MCF 10A (cell line): ENCODE data around the gene SHOX. TPM values are rescaled to one million over a fixed set of nuclear protein-coding genes. Genes with fewer than 3 reads are reported as not detected.
"Not testable (repeated sequence)": the region's sequence is repeated elsewhere in the genome, so short reads cannot be mapped to it uniquely, and the experiment has no call there.

ENCODE experiments used
- BruUV-seq: library from RNA; stranded (reverse); fragments of 400-500 nt; replicated peaks from 2 replicates; lab custom pipeline; 2021; lab: Mats Ljungman, UMichigan
- CTCF ChIA-PET: fragments of 300-600 bp; sonication (Branson Sonifier 250); formaldehyde crosslinking; extraction: SDS; loops from one replicate; lab custom pipeline; 2021; ENCODE audit warnings: antibody characterized with exemption, inconsistent platforms; lab: Yijun Ruan, JAX
- POLR2A ChIA-PET: fragments of 300-600, 350-650 bp; sonication (Branson Sonifier 250); formaldehyde crosslinking; extraction: SDS; loops from one replicate; lab custom pipeline; 2020; ENCODE audit warnings: antibody characterized with exemption, inconsistent platforms; lab: Yijun Ruan, JAX
- DNase-seq: peaks from one replicate; pipeline ENCODE4 v3.0.0-alpha.2; 2018; ENCODE audit not compliant: unreplicated experiment
- H3K27ac Mint-ChIP-seq: one replicate; pipeline ENCODE4 v1.8.0; 2022; ENCODE audit warnings: mild to moderate bottlenecking, low read depth, mixed read lengths; ENCODE audit not compliant: unreplicated experiment
- H3K27me3 Mint-ChIP-seq: one replicate; pipeline ENCODE4 v1.8.0; 2022; ENCODE audit warnings: mixed read lengths; ENCODE audit not compliant: insufficient read depth, unreplicated experiment
- H3K36me3 Mint-ChIP-seq: one replicate; pipeline ENCODE4 v1.8.0; 2022; ENCODE audit warnings: mild to moderate bottlenecking, moderate library complexity, mixed read lengths; ENCODE audit not compliant: insufficient read depth, unreplicated experiment
- H3K4me1 Mint-ChIP-seq: one replicate; pipeline ENCODE4 v1.8.0; 2022; ENCODE audit warnings: mixed read lengths; ENCODE audit not compliant: insufficient read depth, unreplicated experiment
- H3K4me3 Mint-ChIP-seq: one replicate; pipeline ENCODE4 v1.8.0; 2022; ENCODE audit warnings: mild to moderate bottlenecking, moderate library complexity, mixed read lengths; ENCODE audit not compliant: unreplicated experiment
- H3K9me3 Mint-ChIP-seq: one replicate; pipeline ENCODE4 v1.8.0; 2022; ENCODE audit warnings: mixed read lengths; ENCODE audit not compliant: unreplicated experiment
- intact Hi-C: fragments of 100-400 bp; cut with micrococcal nuclease; formaldehyde crosslinking; loops from 2 replicates; pipeline ENCODE4 v1.14.1; 2022
- total RNA-seq: library from RNA; stranded (reverse); gene quantifications from 2 replicates; pipeline ENCODE4 v1.2.3, GENCODE V29; 2022
- TF ChIP-seq, protein P1 (sequence below): fragments of 200-600 bp; IDR thresholded peaks from one replicate; pipeline ENCODE4 v1.8.0; 2022; ENCODE audit warnings: antibody characterized with exemption, mild to moderate bottlenecking; ENCODE audit not compliant: unreplicated experiment

The SHOX gene
- total RNA-seq, 1 experiment from 2014 or later: not detected

GRCh38 chrX:623268-623598 lies 7.4 kb upstream of the SHOX start:
- Mint-ChIP-seq H3K4me1 (no peaks in the 10 kb centered on the region), H3K9me3 (peaks cover 60% of the 10 kb centered on the region), H3K4me3 (no peak overlapping the region), H3K27me3 (no peaks in the 10 kb centered on the region), H3K27ac (no peak overlapping the region), H3K36me3 (peaks cover 6% of the 10 kb centered on the region)
- no TSS peak for BruUV-seq
- intact Hi-C loops: no loop called here
- ChIA-PET POLR2A (no interaction called here), CTCF (no interaction called here)
- TF ChIP-seq, protein P1, sequence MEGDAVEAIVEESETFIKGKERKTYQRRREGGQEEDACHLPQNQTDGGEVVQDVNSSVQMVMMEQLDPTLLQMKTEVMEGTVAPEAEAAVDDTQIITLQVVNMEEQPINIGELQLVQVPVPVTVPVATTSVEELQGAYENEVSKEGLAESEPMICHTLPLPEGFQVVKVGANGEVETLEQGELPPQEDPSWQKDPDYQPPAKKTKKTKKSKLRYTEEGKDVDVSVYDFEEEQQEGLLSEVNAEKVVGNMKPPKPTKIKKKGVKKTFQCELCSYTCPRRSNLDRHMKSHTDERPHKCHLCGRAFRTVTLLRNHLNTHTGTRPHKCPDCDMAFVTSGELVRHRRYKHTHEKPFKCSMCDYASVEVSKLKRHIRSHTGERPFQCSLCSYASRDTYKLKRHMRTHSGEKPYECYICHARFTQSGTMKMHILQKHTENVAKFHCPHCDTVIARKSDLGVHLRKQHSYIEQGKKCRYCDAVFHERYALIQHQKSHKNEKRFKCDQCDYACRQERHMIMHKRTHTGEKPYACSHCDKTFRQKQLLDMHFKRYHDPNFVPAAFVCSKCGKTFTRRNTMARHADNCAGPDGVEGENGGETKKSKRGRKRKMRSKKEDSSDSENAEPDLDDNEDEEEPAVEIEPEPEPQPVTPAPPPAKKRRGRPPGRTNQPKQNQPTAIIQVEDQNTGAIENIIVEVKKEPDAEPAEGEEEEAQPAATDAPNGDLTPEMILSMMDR: no peak
- no peak for DNase-seq

- no peak for DNase-seq
- intact Hi-C loops: no loop called here
- Mint-ChIP-seq H3K4me1 (no peaks in the 10 kb centered on the region), H3K36me3 (peaks cover 6% of the 10 kb centered on the region), H3K4me3 (no peak overlapping the region), H3K27ac (no peak overlapping the region), H3K27me3 (peaks cover 1% of the 10 kb centered on the region), H3K9me3 (peaks cover 59% of the 10 kb centered on the region)
- POLR2A ChIA-PET: no interaction called here
- BruUV-seq: no TSS peak
- CTCF ChIA-PET: no interaction called here
- TF ChIP-seq, protein P1: no peak
Measured at GRCh38 chrX:623599-624315, 6.8 kb upstream of the SHOX start.

- no TSS peak for BruUV-seq
- Mint-ChIP-seq H3K27me3 (peaks cover 11% of the 10 kb centered on the region), H3K4me3 (no peak overlapping the region), H3K27ac (no peak overlapping the region), H3K4me1 (no peaks in the 10 kb centered on the region), H3K36me3 (peaks cover 10% of the 10 kb centered on the region), H3K9me3 (peaks cover 69% of the 10 kb centered on the region)
- intact Hi-C loops: no loop called here
- POLR2A ChIA-PET: no interaction called here
- TF ChIP-seq, protein P1: no peak
- no peak for DNase-seq
- CTCF ChIA-PET: no interaction called here
Measured at GRCh38 chrX:625137-625691, 5.4 kb upstream of the SHOX start.

DNA sequence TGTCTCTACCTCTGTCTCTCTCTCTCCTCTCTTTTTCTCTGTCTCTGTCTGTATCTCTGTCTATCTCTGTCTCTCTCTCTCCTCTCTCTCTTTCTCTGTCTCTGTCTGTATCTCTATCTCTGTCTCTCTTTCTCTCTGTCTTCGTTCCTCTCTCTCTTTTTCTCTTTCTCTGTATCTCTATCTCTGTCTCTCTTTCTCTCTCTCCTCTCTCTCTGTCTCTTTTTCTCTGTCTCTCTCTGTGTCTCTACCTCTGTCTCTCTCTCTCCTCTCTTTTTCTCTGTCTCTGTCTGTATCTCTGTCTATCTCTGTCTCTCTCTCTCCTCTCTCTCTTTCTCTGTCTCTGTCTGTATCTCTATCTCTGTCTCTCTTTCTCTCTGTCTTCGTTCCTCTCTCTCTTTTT lies 4.5 kb upstream of the SHOX start:
- H3K4me3 Mint-ChIP-seq, CTCF ChIA-PET, H3K27ac Mint-ChIP-seq, intact Hi-C loops, H3K4me1 Mint-ChIP-seq, POLR2A ChIA-PET, BruUV-seq, DNase-seq: not testable (repeated sequence)
- H3K36me3 Mint-ChIP-seq: peaks cover 10% of the 10 kb centered on the region
- H3K27me3 Mint-ChIP-seq: peaks cover 11% of the 10 kb centered on the region
- peaks cover 69% of the 10 kb centered on the region for H3K9me3 Mint-ChIP-seq
